GM21737 (cell line): ENCODE measurements around the gene VEGFD.

ENCODE experiments used
- ATAC-seq: cut with Tn5 transposase; IDR thresholded peaks from one replicate; pipeline ENCODE4 v1.9.1; 2021; ENCODE audit warnings: mild to moderate bottlenecking, moderate library complexity; ENCODE audit not compliant: unreplicated experiment

VEGFD gene

DNA sequence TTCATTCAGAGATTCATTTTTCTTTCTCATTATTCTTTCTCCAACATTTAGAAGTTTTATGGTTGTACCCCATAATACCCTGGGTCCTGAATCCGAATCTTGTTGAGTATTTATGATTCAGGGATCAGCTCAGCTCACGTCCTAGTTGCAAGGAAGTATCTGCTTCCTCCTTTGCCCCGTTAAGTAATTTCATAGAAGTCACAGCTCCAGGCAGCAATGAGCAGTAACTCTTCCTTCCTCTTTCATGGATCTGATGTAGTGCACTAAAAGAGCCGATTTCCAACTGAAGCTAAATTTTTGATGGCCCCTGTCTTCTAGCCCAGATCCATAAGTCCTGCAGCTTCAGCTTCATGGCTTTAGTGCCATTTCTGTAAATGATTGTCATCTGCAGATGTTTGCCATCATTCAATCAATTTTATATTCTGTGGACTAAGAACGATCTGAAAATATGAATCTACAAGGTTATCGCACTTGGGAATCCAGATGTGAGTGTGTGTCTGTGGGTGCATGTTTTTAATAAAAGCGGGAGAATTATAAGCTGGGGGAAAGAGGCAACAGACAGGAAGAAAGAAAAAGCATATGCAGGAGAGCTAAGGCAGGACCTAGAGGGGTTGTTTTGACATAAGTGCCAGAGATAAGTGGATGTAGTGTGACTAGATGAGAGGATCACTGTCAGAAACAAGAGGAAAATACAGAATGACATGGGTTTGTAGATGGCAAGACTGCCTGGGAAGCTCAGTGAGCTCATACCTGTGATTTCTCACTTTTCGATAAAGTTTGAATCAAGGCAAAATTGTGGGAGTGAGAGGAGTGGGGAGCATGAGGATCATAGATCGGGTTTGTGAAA is 17.5 kb downstream of the VEGFD start:
- ATAC-seq, result no peak

- no peak for ATAC-seq
Observed at GRCh38 chrX:15359701-15360100, 24.5 kb downstream of the VEGFD start.

DNA sequence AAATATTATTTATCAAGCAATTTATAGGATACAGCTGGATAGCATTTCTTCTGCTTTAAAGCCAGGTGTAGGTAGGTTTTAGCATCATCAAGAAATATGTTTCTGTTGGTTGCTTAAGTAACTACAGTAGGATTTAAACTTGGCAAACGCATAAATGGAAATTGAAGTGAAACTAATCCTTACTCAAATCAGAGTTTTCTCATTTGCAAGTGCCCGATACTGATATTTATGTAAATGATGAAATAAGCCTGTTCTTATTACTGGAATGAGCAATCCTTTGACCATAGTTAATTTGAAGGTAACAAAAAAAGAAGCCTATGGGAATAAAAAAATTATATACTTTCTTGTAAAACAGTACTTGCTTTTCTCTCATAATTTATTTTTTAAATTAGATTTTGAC is 25.7 kb downstream of the VEGFD start:
- no peak for ATAC-seq

- ATAC-seq, result no peak
Observed at GRCh38 chrX:15356444-15356843, 27.8 kb downstream of the VEGFD start.

DNA sequence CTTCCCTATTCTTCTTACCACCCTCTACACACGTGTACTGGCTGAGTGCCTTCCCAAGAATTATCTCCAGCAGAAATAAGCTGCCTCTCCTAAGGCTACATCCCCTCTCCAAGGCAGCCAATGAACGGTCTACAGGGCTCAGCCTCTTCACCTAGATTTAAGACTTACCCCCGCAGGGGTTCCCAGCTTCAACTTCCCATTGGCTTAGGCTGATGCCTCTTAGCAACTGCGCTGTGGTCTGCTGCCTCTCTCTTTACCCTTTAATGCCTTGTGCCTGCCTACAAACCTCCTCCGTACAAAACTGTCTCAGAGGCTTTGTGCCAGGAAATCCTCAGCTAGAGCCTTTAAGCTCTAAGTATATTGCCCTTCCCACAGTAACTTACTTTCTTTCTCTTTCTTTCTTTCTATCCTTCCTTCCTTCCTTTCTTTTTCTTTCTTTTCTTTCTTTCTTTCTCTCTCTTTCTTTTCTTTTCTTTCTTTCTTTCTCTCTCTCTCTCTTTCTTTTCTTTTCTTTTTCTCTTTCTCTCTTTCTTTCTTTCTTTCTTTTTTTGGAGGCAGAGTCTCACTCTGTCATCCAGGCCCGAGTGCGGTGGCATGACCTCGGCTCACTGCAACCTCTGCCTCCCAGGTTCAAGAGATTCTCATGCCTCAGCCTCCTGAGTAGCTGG is 33.8 kb downstream of the VEGFD start:
- ATAC-seq, result no peak

DNA sequence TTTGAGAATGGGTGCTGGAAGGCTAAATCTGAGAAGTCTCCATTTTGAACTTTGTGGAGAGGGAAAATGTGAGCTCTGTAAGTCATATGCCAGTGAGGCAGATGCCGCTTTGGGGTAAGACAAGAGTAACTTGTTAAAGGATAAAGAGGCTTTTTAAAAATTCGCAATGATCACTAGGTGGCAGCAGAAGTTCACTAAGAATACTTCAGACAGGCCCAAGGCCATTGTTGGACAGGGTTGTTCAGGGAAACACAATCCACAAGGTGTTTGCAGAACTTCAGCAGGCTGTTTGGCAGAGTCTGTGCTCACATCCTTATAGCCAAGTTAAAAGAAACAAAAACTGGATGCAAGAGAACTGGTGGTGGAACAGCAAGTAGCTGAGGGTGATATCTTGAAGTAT is 35.2 kb downstream of the VEGFD start:
- no peak for ATAC-seq

DNA sequence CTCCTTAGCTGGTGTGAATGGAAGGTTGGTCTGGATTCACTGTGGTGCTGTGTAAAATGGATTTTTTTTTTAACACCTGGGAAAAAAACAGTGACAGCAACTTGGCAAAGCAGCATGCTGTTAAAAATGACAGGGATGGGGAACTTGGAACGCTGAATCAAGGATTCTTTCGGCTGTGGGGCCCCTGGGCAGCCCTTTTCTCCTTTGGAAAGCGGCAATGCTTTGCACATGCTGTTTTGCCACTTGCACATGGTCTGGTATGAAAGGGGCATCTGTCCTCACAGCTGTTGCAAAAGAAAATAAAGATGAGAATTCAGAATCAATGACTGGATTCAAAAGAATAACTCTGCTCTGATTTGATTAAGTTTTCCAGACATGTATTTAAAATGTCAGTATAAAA is 38.2 kb downstream of the VEGFD start:
- no peak for ATAC-seq

DNA sequence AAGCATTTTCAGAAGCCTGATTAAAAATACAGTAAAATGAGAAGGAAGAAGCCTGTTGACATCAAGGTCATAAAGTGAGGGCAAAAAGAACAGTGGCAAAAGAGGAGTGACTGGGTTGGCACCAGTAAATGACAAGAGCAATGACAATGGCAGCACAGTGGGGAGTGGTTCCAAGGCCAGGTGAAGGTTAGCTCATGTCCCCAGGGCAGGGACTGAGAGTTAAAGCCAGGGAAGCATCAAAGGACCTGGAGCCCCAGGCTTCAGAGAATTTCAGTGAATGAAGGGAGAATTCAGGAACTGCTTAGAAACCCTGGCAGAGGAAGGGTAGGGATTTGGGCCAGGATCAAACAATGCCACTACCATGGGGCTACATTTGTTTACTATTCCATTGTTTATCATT is 40.1 kb downstream of the VEGFD start:
- ATAC-seq, result no peak

- no peak for ATAC-seq
Observed at GRCh38 chrX:15343075-15343476, 41.1 kb downstream of the VEGFD start.

DNA sequence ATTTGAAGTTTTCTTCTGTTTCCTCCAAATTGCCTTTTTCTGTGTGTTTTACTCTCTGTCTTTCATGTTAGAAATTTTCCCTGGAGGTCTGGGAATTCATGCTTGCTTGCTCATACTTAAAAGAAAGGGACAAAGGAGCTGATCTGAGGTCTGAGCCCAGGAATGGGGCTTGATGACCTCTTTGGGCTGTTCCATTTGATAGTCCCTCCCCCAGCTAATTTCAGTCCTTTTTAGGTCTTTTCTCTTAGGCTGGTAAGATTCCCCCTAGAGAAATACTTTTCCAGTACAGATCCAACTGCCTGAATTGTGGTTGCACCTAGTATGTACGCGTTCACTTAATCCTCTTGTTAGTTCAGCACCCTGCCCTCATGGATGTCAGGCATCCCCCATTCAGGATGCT is 43.3 kb downstream of the VEGFD start:
- no peak for ATAC-seq

DNA sequence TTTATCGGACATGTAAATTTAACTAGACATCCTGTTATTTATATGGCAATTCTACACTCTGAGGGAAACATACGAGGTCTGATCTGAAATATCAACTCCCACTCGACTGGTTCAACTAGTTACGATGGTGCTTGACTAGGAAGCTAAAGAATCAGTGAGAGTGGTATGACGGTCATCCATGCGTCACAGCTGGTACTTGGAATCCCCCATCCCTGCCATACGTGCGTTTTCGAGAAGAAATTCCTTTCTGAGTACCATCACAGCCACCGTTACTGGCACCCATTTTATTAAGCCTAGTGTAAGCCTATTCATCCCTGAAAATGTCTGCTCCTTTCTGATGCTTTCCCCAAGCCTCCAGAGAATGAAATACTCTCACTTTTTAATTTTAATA is 48.2 kb downstream of the VEGFD start:
- ATAC-seq, result no peak

DNA sequence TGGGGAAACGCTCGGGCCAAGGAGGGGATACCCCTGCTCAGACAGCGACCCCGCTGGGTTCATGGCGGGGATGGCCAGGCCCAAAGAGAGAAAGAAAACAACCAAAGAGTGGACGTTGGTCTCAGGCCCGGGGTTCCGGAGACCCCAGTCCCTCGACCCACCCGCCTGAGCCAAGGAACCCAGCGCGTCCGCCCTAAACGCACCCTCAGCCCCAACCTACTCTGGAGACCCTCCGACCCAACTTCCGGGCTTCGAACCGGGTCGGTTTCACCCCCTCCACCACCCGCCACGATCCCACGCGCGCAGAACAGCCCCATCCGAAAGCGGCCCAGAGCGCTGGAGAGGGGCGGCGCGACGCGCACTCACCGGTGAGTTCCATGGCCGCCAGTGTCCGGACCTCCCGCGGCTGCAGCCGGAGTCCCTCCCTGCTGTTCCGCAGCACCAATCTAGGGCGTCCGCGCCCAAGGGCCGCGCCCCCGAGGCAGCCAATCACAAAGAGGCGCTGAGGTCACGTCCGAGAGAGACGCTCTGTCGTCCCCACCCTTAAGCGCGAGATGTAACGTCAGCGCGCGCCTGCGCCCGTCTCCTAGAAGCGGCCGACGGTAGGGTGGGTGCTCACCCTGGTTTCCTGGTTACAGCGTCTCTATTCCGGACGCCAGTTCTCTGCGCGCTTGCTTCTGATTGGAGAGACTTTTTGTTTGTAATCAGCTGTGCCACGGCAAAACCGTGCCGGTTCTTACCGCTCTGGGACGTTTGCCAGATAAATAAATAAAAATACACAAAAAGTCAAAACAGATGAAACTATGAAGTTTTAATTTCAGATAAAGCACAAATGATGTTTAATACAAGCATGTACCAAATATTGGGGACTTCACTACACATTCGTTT is 48.8 kb downstream of the VEGFD start, which contains the start of gene PIGA:
TSS of gene PIGA (minus strand) at position 389 of the 888 bp plus-strand sequence. CDS start 3,593 bp downstream, outside the sequence.
- peak; percentile 99 for ATAC-seq

DNA sequence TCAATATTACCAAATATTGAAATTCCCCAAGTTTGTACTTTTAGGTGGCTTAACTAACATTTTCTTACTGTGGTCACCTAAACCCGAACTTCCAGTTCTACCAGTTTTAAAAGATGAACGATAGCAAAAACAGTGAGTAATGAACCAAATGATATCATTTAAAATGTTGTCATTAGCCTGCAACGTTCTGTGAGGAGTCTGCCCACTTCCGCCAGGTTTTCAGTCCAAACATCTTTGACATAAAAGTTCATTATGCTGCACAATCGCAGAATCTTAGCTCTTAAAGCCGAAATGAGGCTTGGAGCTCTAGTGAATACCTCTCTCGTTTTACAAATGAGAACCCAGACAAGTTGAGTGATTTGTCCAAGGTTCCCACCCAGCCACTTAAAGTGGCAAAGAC is 49.7 kb downstream of the VEGFD start:
- no peak for ATAC-seq

DNA sequence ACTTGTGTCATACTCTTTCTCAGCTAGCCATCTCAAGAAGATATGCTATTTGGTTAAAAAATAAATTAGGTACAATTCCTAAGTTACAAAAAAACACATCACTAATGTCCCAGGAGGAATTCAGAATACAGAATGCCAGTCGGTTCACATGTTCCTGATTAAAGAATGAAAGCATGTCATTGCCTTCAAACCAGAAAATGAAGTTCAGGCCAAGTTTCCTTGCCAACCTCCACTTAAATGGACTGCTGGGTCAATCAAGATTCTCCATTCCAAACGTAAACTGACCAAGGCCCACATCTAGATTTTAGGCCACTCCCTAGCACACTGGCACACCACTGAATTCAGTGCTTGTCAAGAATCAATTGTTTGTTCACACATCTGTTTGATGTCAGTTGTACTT is 55.4 kb downstream of the VEGFD start:
- ATAC-seq, result no peak

- no peak for ATAC-seq
Observed at GRCh38 chrX:15328131-15328530, 56.1 kb downstream of the VEGFD start.

GRCh38 chrX:15322472-15322871 is 61.7 kb downstream of the VEGFD start:
- ATAC-seq, result no peak

DNA sequence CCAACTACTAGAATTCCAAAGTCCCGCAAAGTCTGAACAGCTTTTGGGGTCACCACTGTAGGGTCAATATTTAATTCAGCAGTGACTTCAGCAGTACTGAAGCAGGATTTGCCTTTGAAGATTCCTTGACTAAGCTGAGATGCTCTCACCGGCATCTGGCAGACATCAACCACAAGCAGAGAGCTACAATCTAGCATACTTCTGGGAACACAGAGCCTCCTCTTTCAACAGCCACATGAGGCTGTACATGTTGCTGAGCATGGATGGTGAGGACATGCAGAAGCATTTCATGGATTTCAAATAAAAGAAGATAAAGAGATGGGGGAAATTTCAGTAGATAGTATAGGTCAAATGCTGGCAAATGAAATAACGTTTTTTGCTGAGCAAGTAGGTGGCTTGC is 62.1 kb downstream of the VEGFD start:
- no peak for ATAC-seq

DNA sequence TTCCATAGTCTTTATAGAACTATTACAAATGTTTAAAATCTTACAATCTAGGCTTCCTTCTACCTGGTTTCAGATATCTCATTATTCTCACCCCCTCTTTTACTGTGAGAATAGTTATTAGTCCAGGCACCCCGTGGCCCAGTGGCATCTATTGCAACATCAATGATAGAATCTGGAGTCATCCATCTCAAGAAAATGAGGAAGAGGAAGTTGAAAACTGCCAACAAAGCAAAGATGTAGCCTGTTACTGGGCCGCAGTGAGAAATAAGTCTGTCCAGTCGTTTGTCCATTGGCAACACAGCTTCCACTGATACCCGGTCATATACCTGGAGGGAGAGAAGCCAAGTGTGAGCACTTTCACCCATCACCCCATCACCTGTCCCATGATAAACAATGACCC is 62.8 kb downstream of the VEGFD start:
- ATAC-seq, result no peak

- no peak for ATAC-seq
Observed at GRCh38 chrX:15320297-15320696, 63.9 kb downstream of the VEGFD start.

GRCh38 chrX:15319075-15319474 is 65.1 kb downstream of the VEGFD start:
- no peak for ATAC-seq

DNA sequence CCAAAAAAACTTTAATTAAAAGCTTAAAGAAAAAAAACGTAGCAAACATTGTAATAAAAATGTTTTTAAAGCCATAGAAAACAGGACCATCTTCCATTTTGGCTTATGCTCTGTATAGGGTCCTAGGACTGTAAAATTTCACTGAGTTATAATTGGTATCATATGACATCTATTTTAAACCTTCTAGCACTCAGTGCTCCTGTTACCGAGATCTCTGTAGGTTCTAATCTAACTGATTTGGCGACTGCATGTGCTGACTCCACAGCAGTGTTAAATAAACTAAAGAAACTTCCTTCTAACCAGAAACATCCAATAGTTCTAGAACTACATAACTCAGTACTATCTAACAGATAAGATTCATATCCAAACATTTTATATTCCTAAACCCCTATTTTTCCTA is 68.7 kb downstream of the VEGFD start, which contains the start of gene ASB11:
TSS of gene ASB11 (minus strand) at position 132 of the 400 bp plus-strand sequence. CDS start at position 97, 35 bp downstream.
- no peak for ATAC-seq
